CD4-positive, alpha-beta T cell (primary cell): ENCODE data around the gene LGI1. TPM values are rescaled to one million over a fixed set of nuclear protein-coding genes. Genes with fewer than 3 reads are reported as not detected.

ENCODE experiments used
- ATAC-seq: fragments of 200-7000 bp; cut with Tn5 transposase; one replicate; pipeline ENCODE4 v1.10.0; 2022; ENCODE audit warnings: mild to moderate bottlenecking; ENCODE audit not compliant: poor library complexity
- CTCF ChIA-PET: fragments of 350-600 bp; sonication (Branson Sonifier 250); formaldehyde crosslinking; loops from one replicate; lab custom pipeline; 2021; ENCODE audit warnings: antibody characterized with exemption, inconsistent platforms; lab: Charles Lee
- POLR2A ChIA-PET: fragments of 350-600 bp; sonication (Branson Sonifier 250); formaldehyde crosslinking; loops from one replicate; lab custom pipeline; 2021; ENCODE audit warnings: antibody characterized with exemption, inconsistent platforms; lab: Charles Lee
- DNase-seq, 14 experiments: peaks; one replicate each; pipeline ENCODE4 v3.0.0-alpha.2; 2013 to 2020; ENCODE audit warnings: mixed read lengths in 2 of 14
- H3K27ac ChIP-seq, 2 donors: one replicate each; pipeline versions ENCODE4 v1.5.1 to v1.7.0; 2013; ENCODE audit warnings: low read length in 2 of 2, low read depth in 1 of 2, mild to moderate bottlenecking in 1 of 2
- H3K27me3 ChIP-seq, 2 experiments: 1 replicate in 1 of 2; 2 replicates in 1 of 2; pipeline versions ENCODE4 v1.6.1 to v1.7.0; 2013; ENCODE audit warnings: low read length in 2 of 2, control low read depth in 1 of 2, mild to moderate bottlenecking in 1 of 2, moderate library complexity in 1 of 2; ENCODE audit not compliant: insufficient read depth in 2 of 2, control insufficient read depth in 1 of 2
- H3K36me3 ChIP-seq: one replicate; pipeline ENCODE4 v1.6.1; 2013; ENCODE audit warnings: low read length, control low read depth; ENCODE audit not compliant: insufficient read depth
- H3K4me1 ChIP-seq: one replicate; pipeline ENCODE4 v1.6.1; 2013; ENCODE audit warnings: low read length, control low read depth; ENCODE audit not compliant: insufficient read depth
- H3K4me3 ChIP-seq: one replicate; pipeline ENCODE4 v1.5.1; 2013; ENCODE audit warnings: mild to moderate bottlenecking, low read length, moderate library complexity
- H3K9me3 ChIP-seq, 2 experiments: 1 replicate in 1 of 2; 2 replicates in 1 of 2; pipeline versions ENCODE4 v1.6.1 to v1.7.0; 2013; ENCODE audit warnings: low read length in 2 of 2, mild to moderate bottlenecking in 2 of 2, control low read depth in 1 of 2, moderate library complexity in 1 of 2; ENCODE audit not compliant: control insufficient read depth in 1 of 2, insufficient read depth in 1 of 2
- H3K27ac Mint-ChIP-seq: one replicate; pipeline ENCODE4 v1.8.0; 2020; ENCODE audit warnings: mixed read lengths
- H3K27me3 Mint-ChIP-seq: one replicate; pipeline ENCODE4 v1.8.0; 2021; ENCODE audit warnings: mixed read lengths
- H3K36me3 Mint-ChIP-seq: one replicate; pipeline ENCODE4 v1.8.0; 2021; ENCODE audit warnings: low read depth, mixed read lengths
- H3K4me1 Mint-ChIP-seq: one replicate; pipeline ENCODE4 v1.8.0; 2021; ENCODE audit warnings: low read depth, mixed read lengths
- H3K4me3 Mint-ChIP-seq: one replicate; pipeline ENCODE4 v1.8.0; 2020; ENCODE audit warnings: mild to moderate bottlenecking, mixed read lengths
- H3K9me3 Mint-ChIP-seq: one replicate; pipeline ENCODE4 v1.8.0; 2020; ENCODE audit warnings: mixed read lengths
- CTCF ChIP-seq: fragments of 200-600 bp; IDR thresholded peaks from one replicate; pipeline ENCODE4 v1.8.0; 2022; ENCODE audit warnings: antibody characterized with exemption, mild to moderate bottlenecking
- intact Hi-C, 2 experiments: fragments of 100-400 bp; cut with DNase I in 1 of 2; cut with micrococcal nuclease in 1 of 2; formaldehyde crosslinking; loops; one replicate each; pipeline versions ENCODE4 v1.15.1 to v1.9.0; 2023 to 2025; cut with DNase I, micrococcal nuclease
- total RNA-seq, 174 experiments: library from RNA in 2 of 174; stranded (reverse) in 2 of 174; gene quantifications; one replicate each; pipeline ENCODE4 v1.2.3 and lab custom pipeline; 2021 to 2026

Gene LGI1
- total RNA-seq, 2 experiments from 2014 or later = not detected

- no peaks in the 10 kb centered on the region for H3K9me3 Mint-ChIP-seq
- no peaks in the 10 kb centered on the region for H3K4me1 Mint-ChIP-seq
- Histone ChIP-seq H3K27ac (no peak overlapping the region), H3K4me1 (no peaks in the 10 kb centered on the region), H3K9me3 (no peaks in the 10 kb centered on the region), H3K27me3 (peaks cover 13 to 17% of the 10 kb centered on the region in 2 experiments), H3K4me3 (no peak overlapping the region), H3K36me3 (no peaks in the 10 kb centered on the region)
- intact Hi-C loops = loop anchor here (5.0 to 10.0 kb wide), 2 partner anchors 494 to 502 kb away; no protein-coding TSS in a partner anchor
- H3K27ac Mint-ChIP-seq = no peak overlapping the region
- ATAC-seq (no peak), DNase-seq (no peak)
- H3K4me3 Mint-ChIP-seq = no peak overlapping the region
- no peaks in the 10 kb centered on the region for H3K36me3 Mint-ChIP-seq
- H3K27me3 Mint-ChIP-seq = peaks cover 36% of the 10 kb centered on the region
- no peak for TF ChIP-seq CTCF
- ChIA-PET CTCF (no interaction called here), POLR2A (no interaction called here)
Observed at GRCh38 chr10:93820434-93820833, 62.7 kb downstream of the LGI1 start.

- CTCF ChIA-PET = no interaction called here
- no peak overlapping the region for H3K4me3 ChIP-seq
- Mint-ChIP-seq H3K4me3 (no peak overlapping the region), H3K4me1 (peaks cover 2% of the 10 kb centered on the region), H3K36me3 (no peaks in the 10 kb centered on the region), H3K9me3 (no peaks in the 10 kb centered on the region), H3K27ac (no peak overlapping the region), H3K27me3 (peaks cover 28% of the 10 kb centered on the region)
- H3K27ac ChIP-seq = no peak overlapping the region
- intact Hi-C loops = loop anchor here (5.0 to 10.0 kb wide), 2 partner anchors 494 to 501 kb away; no protein-coding TSS in a partner anchor
- DNase-seq (peak in 3 of 14 experiments; percentile 10 to 19 (median 18)), ATAC-seq (no peak)
- TF ChIP-seq CTCF = no peak
- H3K4me1 ChIP-seq = no peaks in the 10 kb centered on the region
- H3K36me3 ChIP-seq = no peaks in the 10 kb centered on the region
- no peaks in the 10 kb centered on the region for H3K9me3 ChIP-seq
- H3K27me3 ChIP-seq = peaks cover 10 to 13% of the 10 kb centered on the region in 2 experiments
- POLR2A ChIA-PET = no interaction called here
Observed at GRCh38 chr10:93821051-93821772, 63.5 kb downstream of the LGI1 start.

GRCh38 chr10:93826355-93826754, 68.6 kb downstream of the LGI1 start:
- Mint-ChIP-seq H3K4me1 (peaks cover 10% of the 10 kb centered on the region), H3K36me3 (no peaks in the 10 kb centered on the region), H3K4me3 (no peak overlapping the region), H3K27ac (no peak overlapping the region), H3K9me3 (no peaks in the 10 kb centered on the region), H3K27me3 (peaks cover 3% of the 10 kb centered on the region)
- Histone ChIP-seq H3K4me1 (peaks cover 7% of the 10 kb centered on the region), H3K36me3 (no peaks in the 10 kb centered on the region), H3K9me3 (no peaks in the 10 kb centered on the region), H3K27me3 (no peaks in the 10 kb centered on the region), H3K27ac (no peak overlapping the region), H3K4me3 (no peak overlapping the region)
- CTCF ChIA-PET = no interaction called here
- no peak for TF ChIP-seq CTCF
- no peak for ATAC-seq
- POLR2A ChIA-PET = no interaction called here
- intact Hi-C loops = loop anchor here in 1 of 2 experiments (10.0 kb wide), 1 partner anchor 488 kb away; no protein-coding TSS in a partner anchor
- DNase-seq = no peak
